SU-DHL-6 (cell line): Measurements from ENCODE around the gene ADNP2.

Experiments
- H2AFZ ChIP-seq: fragments of 200-600 bp; sonication (generic); 2 replicates; pipeline ENCODE4 v1.6.1; 2014; ENCODE audit warnings: low read depth, mild to moderate bottlenecking, moderate library complexity, mixed read lengths, antibody characterized with exemption, low read length; ENCODE audit not compliant: severe bottlenecking
- H3F3A ChIP-seq: fragments of 200-600 bp; shearing (Covaris generic); 2 replicates; pipeline ENCODE4 v1.6.0; 2016; ENCODE audit warnings: antibody characterized with exemption, mild to moderate bottlenecking; ENCODE audit not compliant: insufficient read depth
- H3K27ac ChIP-seq: fragments of 200-600 bp; sonication (generic); 2 replicates; pipeline ENCODE4 v1.5.1; 2016; ENCODE audit warnings: low read depth, mild to moderate bottlenecking, low read length, moderate library complexity, mixed read lengths
- H3K27me3 ChIP-seq: fragments of 200-600 bp; sonication (generic), shearing (Covaris generic); 2 replicates; pipeline ENCODE4 v1.6.0; 2014; ENCODE audit warnings: mild to moderate bottlenecking, low read length
- H3K36me3 ChIP-seq: fragments of 200-600 bp; sonication (generic); 2 replicates; pipeline ENCODE4 v1.6.1; 2014; ENCODE audit warnings: mild to moderate bottlenecking, low read length, mixed read lengths
- H3K4me2 ChIP-seq: fragments of 300-600, 200-600 bp; shearing (Covaris generic), sonication (generic); 2 replicates; pipeline ENCODE4 v1.6.0; 2014; ENCODE audit warnings: low read length, low read depth, mild to moderate bottlenecking; ENCODE audit not compliant: poor library complexity, severe bottlenecking
- H3K4me3 ChIP-seq: fragments of 200-600 bp; sonication (generic); 2 replicates; pipeline ENCODE4 v1.5.1; 2014; ENCODE audit warnings: antibody characterized with exemption, low read length, mild to moderate bottlenecking, mixed read lengths; ENCODE audit not compliant: insufficient read depth, poor library complexity, severe bottlenecking
- H3K79me2 ChIP-seq: fragments of 200-600 bp; sonication (generic); 2 replicates; pipeline ENCODE4 v1.6.1; 2014; ENCODE audit warnings: mild to moderate bottlenecking, low read length, moderate library complexity; ENCODE audit not compliant: insufficient read depth
- H3K9ac ChIP-seq: fragments of 200-600 bp; sonication (generic); 2 replicates; pipeline ENCODE4 v1.7.0; 2014; ENCODE audit warnings: mild to moderate bottlenecking, low read length
- H3K9me2 ChIP-seq: fragments of 200-600 bp; sonication (generic); replicated peaks from 2 replicates; pipeline ENCODE4 v1.6.1; 2014; ENCODE audit warnings: low read length; ENCODE audit not compliant: insufficient read depth
- H3K9me3 ChIP-seq: fragments of 200-600 bp; sonication (generic); 2 replicates; pipeline ENCODE4 v1.6.1; 2014; ENCODE audit warnings: low read length, mixed read lengths; ENCODE audit not compliant: insufficient read depth
- H4K20me1 ChIP-seq: fragments of 200-600 bp; sonication (generic); 2 replicates; pipeline ENCODE4 v1.6.1; 2014; ENCODE audit warnings: low read depth, mild to moderate bottlenecking, antibody characterized with exemption, low read length, moderate library complexity, mixed read lengths
- EZH2phosphoT487 ChIP-seq: fragments of 200-600 bp; sonication (generic), shearing (Covaris generic); conservative IDR thresholded peaks from 2 replicates; pipeline ENCODE4 v1.6.1; 2018; ENCODE audit warnings: mild to moderate bottlenecking, antibody characterized with exemption, low read length, moderate library complexity, mixed read lengths
- TF ChIP-seq, protein P1 (sequence below): fragments of 200-600 bp; sonication (generic); IDR thresholded peaks from one replicate; pipeline ENCODE4 v1.5.1; 2017; ENCODE audit warnings: antibody characterized with exemption, mild to moderate bottlenecking, low read length, moderate library complexity; ENCODE audit not compliant: insufficient read depth, poor library complexity, severe bottlenecking

The ADNP2 gene

DNA sequence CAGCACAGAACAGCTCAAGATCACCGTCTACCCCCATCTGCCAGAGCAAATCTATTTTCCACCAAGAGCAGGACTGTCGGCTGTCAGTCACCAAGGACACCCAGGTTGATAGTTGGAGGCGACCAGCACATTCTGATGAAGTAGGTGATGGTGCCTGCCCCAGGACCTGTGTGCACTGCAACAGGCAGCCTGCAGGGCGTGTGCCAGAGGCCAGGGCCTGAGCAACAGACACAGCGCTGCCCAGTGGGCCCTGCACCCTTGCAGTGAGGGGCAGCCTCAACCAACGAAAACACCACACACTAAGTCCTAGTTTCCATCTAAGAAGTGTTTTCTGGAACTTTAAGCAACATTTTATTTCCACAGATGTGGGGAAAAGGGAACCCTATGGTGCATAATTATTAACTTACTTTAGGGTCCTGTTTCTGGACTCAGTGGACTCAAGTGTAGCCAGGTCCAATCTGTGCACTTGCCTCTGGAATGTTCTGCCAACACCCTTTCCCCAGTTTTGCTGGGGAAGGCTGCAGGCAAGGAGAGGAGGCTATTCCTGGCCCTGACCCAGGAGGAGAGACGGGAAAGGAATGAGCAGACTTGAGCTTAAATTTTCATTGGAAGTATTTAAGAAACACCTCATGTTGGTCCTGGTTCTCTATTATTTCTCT is 61.5 kb downstream of the ADNP2 start:
- no peak overlapping the region for H3K4me2 ChIP-seq
- H3K4me3 ChIP-seq: no peak overlapping the region
- no peaks in the 10 kb centered on the region for H3F3A ChIP-seq
- H4K20me1 ChIP-seq: no peaks in the 10 kb centered on the region
- no peak overlapping the region for H3K27ac ChIP-seq
- no peak for TF ChIP-seq EZH2phosphoT487
- TF ChIP-seq, protein P1, sequence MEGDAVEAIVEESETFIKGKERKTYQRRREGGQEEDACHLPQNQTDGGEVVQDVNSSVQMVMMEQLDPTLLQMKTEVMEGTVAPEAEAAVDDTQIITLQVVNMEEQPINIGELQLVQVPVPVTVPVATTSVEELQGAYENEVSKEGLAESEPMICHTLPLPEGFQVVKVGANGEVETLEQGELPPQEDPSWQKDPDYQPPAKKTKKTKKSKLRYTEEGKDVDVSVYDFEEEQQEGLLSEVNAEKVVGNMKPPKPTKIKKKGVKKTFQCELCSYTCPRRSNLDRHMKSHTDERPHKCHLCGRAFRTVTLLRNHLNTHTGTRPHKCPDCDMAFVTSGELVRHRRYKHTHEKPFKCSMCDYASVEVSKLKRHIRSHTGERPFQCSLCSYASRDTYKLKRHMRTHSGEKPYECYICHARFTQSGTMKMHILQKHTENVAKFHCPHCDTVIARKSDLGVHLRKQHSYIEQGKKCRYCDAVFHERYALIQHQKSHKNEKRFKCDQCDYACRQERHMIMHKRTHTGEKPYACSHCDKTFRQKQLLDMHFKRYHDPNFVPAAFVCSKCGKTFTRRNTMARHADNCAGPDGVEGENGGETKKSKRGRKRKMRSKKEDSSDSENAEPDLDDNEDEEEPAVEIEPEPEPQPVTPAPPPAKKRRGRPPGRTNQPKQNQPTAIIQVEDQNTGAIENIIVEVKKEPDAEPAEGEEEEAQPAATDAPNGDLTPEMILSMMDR: no peak
- H3K79me2 ChIP-seq: no peaks in the 10 kb centered on the region
- no peak overlapping the region for H2AFZ ChIP-seq
- H3K9me3 ChIP-seq: no peaks in the 10 kb centered on the region
- H3K9ac ChIP-seq: no peak overlapping the region
- no peaks in the 10 kb centered on the region for H3K27me3 ChIP-seq
- no peaks in the 10 kb centered on the region for H3K36me3 ChIP-seq
- no peaks in the 10 kb centered on the region for H3K9me2 ChIP-seq

GRCh38 chr18:80171054-80171872 is 62.2 kb downstream of the ADNP2 start:
- no peaks in the 10 kb centered on the region for H3F3A ChIP-seq
- no peaks in the 10 kb centered on the region for H4K20me1 ChIP-seq
- no peak overlapping the region for H3K9ac ChIP-seq
- H3K9me2 ChIP-seq: no peaks in the 10 kb centered on the region
- no peaks in the 10 kb centered on the region for H3K79me2 ChIP-seq
- H3K4me3 ChIP-seq: no peak overlapping the region
- H3K36me3 ChIP-seq: no peaks in the 10 kb centered on the region
- no peak overlapping the region for H3K4me2 ChIP-seq
- H3K27ac ChIP-seq: no peak overlapping the region
- no peak overlapping the region for H2AFZ ChIP-seq
- TF ChIP-seq, protein P1: peak; percentile 97
- TF ChIP-seq EZH2phosphoT487: no peak
- no peaks in the 10 kb centered on the region for H3K27me3 ChIP-seq
- no peaks in the 10 kb centered on the region for H3K9me3 ChIP-seq

DNA sequence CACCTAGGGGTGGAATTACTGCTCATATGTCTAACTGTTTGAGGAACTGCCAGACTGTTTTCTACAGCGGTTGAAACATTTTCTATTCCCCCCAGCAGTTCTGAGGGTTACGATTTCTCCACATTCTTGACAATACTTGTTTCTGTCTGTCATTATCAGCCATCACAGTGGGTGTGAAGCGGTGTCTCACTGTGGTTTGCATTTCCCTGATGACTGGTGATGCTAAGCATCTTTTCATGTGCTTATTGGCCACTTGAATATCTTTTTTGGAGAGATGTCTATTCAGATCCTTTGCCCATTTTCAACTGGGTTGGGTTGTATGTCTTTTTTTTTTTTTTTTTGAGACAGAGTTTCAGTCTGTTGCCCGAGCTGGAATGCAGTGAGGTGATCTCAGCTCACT is 63.0 kb downstream of the ADNP2 start:
- Histone ChIP-seq H3K9ac (no peak overlapping the region), H2AFZ (no peak overlapping the region), H3K27me3 (no peaks in the 10 kb centered on the region), H3K79me2 (no peaks in the 10 kb centered on the region), H3K9me2 (no peaks in the 10 kb centered on the region), H3K4me3 (no peak overlapping the region), H3K27ac (no peak overlapping the region), H4K20me1 (no peaks in the 10 kb centered on the region), H3K36me3 (no peaks in the 10 kb centered on the region), H3K4me2 (no peak overlapping the region), H3F3A (no peaks in the 10 kb centered on the region), H3K9me3 (no peaks in the 10 kb centered on the region)
- TF ChIP-seq, protein P1: no peak
- no peak for TF ChIP-seq EZH2phosphoT487
